HUDEP-2 (cell line): ENCODE results near the gene KATNB1.
"Not testable (repeated sequence)": the region's sequence is repeated elsewhere in the genome, so short reads cannot be mapped to it uniquely, and the experiment has no call there.

Experiments
- DNase-seq, 76 experiments: peaks; one replicate each; lab custom pipeline; 2025; ENCODE audit not compliant: unreplicated experiment in 76 of 76; lab: John Stamatoyannopoulos, UW

The KATNB1 gene

DNA sequence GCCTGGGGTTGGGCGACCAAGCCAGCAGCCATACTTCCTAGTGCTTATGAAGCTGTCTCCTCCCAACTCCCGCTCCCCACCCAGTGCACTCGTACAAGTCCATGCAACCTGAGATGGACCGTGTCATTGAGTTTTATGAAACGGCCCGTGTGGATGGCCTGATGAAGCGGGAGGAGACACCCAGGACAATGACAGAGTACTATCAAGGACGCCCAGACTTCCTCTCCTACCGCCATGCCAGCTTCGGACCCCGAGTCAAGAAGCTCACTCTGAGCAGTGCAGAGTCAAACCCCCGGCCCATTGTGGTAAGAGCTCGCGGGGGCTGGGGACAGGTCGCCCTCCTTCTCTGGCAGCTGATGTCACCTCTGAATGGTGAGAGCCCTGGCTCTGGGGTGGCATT, 11.0 kb upstream of the KATNB1 start:
- DNase-seq, result no peak

- no peak for DNase-seq
Observed at GRCh38 chr16:57725151-57725550, 10.4 kb upstream of the KATNB1 start.

- peak in 2 of 76 experiments; percentile 4 to 7 for DNase-seq
Observed at GRCh38 chr16:57725554-57725953, 10.0 kb upstream of the KATNB1 start.

DNA sequence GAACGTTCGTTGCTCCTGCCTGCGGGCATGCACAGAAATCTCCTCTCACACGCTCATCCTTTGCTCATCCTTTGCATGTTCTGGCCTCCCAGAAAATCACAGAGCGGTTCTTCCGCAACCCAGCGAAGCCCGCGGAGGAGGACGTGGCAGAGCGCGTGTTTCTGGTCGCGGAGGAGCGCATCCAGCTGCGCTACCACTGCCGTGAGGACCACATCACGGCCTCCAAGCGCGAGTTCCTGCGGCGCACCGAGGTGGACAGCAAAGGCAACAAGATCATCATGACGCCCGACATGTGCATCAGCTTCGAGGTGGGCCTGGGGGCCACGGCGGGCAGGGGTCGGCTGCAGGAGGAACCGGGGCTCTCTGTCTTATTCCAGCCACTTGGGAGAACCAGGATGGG, 9.6 kb upstream of the KATNB1 start:
- no peak for DNase-seq

DNA sequence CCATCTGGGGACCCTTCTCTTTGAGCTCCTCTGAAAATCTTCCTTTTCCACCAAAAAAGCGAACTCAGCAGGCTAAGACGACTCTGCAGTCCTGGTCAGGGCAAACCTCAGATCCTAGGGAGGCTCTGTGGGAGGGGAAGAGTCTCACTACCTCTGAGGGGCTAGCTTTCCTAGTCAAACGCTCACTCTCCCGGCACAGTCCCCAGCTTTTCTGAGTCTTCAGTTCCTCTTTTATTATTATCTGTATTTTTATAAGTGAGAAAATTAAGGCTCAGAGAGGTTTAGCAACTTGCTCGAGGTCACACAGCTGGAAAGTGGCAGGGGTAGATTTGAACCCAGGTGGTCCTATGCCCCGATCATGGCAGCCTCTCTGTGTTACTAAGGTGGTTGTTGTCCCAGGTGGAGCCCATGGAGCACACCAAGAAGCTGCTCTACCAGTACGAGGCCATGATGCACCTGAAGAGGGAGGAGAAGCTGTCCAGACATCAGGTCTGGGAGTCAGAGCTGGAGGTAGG, 9.1 kb upstream of the KATNB1 start:
- DNase-seq, result no peak

DNA sequence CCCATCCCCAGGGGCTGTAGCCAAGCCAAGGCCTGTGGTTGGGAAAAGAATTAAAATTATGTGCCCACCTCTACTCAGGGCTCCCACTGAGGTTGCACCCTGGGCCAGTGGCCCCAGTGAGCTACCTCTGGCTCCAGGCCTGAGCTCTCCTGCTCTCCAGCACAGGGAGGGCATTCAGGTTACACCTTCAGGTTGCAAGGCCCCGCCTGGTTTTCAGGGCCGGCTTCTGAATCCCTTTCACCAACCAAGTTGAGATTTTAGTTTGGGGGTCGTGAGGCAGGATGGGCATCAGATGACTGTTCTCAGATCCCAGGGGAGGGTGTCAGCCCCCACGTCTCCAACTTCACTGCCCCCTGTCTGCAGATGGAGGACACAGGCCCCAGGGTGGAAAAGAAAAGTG, 8.0 kb upstream of the KATNB1 start:
- no peak for DNase-seq

DNA sequence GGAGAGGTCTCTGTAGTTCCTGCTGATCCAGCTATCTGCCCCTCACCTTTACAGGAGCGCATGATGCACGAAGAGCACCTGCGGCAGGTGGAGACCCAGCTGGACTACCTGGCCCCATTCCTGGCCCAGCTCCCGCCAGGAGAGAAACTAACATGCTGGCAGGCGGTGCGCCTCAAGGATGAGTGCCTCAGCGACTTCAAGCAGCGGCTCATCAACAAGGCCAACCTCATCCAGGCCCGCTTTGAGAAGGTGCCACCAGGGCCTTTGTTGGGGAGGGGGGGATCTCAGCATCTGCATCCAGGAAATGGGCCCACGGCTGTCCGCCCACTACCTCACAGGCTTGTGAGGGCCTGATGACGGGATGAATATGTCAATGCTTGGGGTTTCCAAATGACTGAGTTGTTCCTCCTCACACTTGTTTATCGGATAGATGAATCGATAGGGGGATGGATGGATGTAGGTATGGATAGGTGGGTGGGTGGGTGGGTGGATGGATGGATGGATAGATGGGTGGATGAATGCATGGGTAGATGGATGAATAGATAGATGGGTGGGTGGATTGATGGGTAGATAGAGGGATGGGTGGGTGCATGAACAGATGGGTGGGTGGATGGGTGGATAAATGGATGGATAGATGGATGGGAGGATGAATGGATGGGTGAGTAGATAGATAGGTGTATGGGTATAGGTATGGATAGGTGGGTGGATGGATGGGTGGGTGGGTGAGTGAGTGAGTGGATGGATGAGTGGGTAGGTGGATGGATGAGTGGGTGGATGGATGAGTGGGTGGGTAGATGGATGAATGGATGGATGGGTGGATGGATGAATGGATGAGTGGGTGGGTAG, 7.0 kb upstream of the KATNB1 start:
- DNase-seq, result no peak

DNA sequence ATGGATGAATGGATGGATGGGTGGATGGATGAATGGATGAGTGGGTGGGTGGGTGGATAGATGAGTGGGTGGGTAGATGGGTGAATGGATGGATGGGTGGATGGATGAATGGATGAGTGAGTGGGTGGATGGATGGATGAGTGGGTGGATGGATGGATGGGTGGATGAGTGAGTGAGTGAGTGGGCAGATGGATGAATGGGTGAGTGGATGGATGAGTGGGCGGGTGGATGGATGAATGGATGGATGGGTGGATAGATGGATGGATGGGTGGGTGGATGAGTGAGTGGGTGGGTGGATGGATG, 6.4 kb upstream of the KATNB1 start:
- DNase-seq, result no peak

- not testable (repeated sequence) for DNase-seq
Observed at GRCh38 chr16:57729852-57730251, 5.7 kb upstream of the KATNB1 start.

DNA sequence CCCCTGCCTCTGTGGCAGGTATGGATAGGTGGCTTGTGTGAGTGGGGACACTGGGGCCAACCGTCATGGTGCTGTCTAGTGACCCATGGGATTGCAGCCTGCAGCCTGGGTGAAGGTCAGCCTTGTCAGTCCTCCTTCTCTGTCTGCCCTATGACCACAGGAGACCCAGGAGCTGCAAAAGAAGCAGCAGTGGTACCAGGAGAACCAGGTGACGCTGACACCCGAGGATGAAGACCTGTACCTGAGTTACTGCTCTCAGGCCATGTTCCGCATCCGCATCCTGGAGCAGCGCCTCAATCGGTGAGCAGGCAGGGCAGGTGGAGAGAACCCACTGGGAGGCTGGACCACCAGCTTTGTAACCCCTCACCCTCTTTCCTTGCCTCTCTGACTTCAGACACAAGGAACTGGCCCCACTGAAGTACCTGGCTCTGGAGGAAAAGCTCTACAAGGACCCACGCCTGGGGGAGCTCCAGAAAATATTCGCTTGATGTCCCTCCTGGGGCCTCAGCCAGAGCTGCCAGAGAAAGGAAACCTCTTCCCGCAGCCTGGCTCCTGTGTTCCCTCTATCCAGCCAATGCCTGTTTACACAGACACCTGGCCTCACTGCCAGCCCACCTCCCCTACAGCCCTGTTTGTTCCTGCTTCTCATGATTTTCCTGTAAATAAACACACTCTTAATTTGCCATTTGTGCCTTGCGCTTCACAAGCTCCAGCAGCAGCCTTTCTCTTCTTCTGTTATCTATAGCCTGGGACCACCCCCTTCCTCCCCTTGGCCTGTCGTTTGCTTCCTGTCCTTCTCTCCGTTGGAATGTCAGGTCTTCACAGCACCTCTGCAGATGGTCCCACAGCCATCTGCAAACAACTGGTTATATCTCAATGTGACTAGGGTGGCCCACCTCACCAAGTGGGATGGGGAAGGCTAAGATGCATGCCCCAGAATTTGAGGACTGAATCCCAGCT, 4.5 kb upstream of the KATNB1 start:
- DNase-seq, result no peak

DNA sequence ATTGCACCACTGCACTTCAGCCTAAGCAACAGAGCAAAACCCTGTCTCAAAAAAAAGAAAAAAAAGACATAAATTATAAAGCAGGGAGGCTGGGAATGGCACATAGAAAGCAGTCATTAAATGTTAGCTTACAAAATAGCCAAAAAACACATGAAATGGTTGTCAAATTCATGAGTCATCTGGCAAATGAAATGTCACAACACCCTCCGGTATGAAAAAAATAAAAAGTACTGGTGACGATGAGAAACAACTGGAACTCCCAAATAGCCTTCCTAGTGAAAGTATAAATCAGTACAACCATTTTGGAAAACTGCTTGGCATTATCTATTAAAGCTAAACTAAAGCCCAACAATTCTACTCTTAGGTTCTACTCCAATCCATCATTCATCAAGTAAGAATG, 3.5 kb upstream of the KATNB1 start:
- DNase-seq, result no peak

- no peak for DNase-seq
Observed at GRCh38 chr16:57732714-57733113, 2.9 kb upstream of the KATNB1 start.

DNA sequence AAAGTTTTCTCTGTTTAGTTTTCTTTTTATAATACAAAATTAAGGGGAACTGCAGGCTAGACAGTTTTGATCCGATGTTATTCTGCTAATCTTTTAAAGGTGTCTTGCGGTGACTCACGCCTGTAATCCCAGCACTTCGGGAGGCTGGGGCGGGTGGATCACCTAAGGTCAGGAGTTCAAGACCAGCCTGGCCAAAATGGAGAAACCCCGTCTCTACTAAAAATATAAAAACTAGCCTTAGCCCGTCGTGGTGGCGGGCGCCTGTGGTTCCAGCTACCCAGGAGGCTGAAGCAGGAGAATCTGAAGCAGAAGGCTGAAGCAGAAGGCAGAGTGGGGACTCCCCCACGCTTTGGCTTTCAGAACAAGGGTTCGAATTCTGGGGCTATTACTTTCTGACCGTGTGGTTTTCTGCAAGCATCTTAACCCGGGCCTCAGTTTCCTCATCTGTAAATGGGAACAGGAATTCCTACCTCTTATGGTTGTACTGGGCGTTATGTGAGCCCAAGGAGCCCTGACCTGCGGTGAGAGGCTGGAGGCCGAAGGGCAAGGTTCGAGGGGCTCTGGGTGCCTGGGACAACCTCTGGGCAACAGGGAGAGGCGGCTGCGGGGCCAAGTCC, 1.2 kb upstream of the KATNB1 start:
- peak in 1 of 76 experiments; percentile 44 for DNase-seq

GRCh38 chr16:57734925-57735754, 430 bp upstream of the KATNB1 start:
- peak in 75 of 76 experiments; percentile 58 to 100 (median 98) for DNase-seq

DNA sequence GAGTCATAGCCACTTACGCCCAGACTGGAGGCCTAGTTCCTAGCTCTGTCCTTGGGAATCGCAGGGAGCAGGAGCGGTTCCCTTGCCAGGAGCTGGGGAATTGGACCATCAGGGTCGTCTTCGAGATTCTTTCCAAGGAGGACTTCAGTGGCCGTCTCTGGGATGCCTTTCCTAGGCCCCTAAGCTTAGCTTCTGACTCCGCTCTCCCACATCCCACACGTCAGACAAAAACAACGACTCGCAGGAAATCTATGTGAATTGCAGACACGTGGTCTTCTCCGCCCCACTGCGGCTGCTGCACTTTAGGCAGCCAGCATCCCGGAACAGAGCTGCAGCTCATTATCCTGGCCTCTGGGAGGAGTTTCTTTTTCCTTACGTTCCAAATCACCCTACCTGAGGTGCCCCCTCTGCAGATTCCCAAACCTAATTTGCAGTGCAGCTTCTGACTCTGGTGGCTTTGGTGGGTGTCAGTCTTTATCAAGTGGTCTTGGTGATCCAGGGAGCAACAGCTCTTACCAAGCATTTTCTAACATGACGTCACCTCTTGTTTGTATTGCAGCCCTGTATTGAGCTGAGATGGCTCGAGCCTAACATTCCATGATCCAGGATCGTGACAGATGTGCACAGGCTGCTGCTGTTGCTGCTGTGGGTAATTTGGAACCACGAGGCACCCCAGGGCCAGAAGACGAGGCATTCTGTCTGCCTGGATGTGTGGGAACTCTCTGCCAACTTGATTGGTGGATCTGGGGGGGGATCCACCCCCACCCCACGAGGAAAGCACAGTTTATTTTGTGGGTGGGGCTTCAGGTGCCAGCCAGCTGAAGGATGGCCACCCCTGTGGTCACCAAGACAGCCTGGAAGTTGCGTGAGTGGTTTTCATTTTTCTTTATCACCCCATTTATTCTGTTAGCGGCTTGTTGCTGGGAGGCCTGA, 1.1 kb downstream of the KATNB1 start:
- peak in 36 of 76 experiments; percentile 6 to 45 (median 16) for DNase-seq

GRCh38 chr16:57738844-57739243, 3.3 kb downstream of the KATNB1 start:
- no peak for DNase-seq

DNA sequence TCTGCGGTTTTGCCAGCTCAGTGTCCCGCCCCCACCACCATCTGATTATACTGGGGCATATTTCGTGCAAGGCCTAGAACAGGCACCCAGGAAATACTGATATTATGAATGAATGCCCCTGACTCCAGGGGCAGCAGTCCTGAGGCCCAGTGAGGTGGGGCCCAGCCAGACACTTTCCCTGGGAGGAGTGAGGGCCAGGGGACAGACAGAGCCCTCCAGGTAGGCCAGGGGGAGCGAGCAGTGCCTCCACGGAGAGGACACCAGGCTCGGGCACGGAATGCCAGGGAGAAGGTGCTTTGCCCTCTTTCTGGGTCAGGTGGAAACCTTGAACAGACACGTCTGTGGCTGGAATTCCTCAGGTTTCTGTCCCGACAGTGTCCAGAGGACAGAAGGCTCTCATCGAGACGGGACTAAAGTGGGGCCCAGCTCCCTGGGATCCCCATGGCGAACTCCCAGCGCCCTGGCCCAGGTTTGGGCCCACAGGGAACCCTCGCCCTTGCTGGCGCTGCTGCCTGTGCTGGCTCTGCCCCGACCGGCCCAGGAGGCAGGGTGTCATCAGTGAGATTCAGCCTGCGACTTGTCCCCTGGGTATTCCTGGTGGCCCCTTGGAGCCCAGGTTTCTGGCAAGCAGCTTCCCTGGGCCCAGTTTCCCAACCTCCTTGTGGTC, 4.3 kb downstream of the KATNB1 start:
- peak in 4 of 76 experiments; percentile 4 to 30 (median 16) for DNase-seq

- no peak for DNase-seq
Observed at GRCh38 chr16:57740423-57741071, 5.0 kb downstream of the KATNB1 start.
